Epithelial cell of esophagus (primary cell): ENCODE measurements around the gene SYNPO2.

Experiments used
- DNase-seq: peaks from one replicate; pipeline ENCODE4 v3.0.0; 2010; ENCODE audit warnings: low read depth
- H3K4me3 ChIP-seq: 2 replicates; pipeline ENCODE4 v1.5.1; 2011; ENCODE audit warnings: mild to moderate bottlenecking, low read length, control low read depth
- CTCF ChIP-seq: IDR thresholded peaks from 2 replicates; pipeline ENCODE4 v1.5.1; 2011; ENCODE audit warnings: low read depth, mild to moderate bottlenecking, low read length, control low read depth, inconsistent platforms; ENCODE audit not compliant: insufficient read depth; ENCODE audit errors: missing control alignments

The SYNPO2 gene

DNA sequence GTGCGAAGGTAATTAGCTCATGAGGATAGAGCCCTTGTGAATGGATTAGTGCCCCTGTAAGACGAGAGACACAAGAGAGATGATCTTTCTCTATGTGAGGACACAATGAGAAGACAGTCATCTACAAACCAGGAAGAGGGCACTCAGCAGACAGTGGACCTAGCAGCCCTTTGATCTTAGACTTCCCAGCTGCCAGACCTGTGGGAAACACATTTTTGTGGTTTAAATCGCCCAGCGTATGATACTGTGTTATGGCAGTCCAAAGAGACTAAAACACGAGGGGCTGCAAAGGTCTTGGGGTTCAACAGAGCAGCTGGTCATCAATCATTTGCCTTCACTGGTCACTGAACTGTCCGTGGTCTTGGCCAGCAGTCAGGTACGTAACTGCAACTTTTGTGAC, 9.2 kb upstream of the SYNPO2 start:
- no peak for DNase-seq
- H3K4me3 ChIP-seq: no peak overlapping the region
- no peak for TF ChIP-seq CTCF

- no peak for TF ChIP-seq CTCF
- no peak overlapping the region for H3K4me3 ChIP-seq
- DNase-seq: peak; percentile 76
Observed at GRCh38 chr4:118881512-118882146, 7.0 kb upstream of the SYNPO2 start.

- no peak for DNase-seq
- no peak overlapping the region for H3K4me3 ChIP-seq
- no peak for TF ChIP-seq CTCF
Observed at GRCh38 chr4:118883861-118884260, 4.8 kb upstream of the SYNPO2 start.

DNA sequence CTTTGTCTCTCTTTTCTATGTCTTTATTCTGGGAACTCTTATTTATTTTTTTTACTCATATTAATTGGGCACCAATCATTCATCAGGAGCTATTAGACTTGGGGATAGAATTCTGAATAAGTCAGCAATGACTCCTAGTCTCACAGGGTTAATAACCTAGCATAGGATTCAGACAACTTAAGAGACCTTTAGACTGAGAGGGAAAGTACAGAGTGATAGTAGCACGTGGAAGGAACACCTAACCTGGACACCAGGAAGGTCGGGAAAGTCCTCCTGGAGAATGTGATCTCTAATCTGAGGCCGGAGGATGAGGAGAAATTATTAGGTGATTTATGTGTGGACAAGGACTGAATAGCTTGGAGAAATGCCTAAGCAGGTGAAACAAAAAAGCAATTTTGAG, 3.9 kb upstream of the SYNPO2 start:
- TF ChIP-seq CTCF: no peak
- no peak overlapping the region for H3K4me3 ChIP-seq
- DNase-seq: no peak

DNA sequence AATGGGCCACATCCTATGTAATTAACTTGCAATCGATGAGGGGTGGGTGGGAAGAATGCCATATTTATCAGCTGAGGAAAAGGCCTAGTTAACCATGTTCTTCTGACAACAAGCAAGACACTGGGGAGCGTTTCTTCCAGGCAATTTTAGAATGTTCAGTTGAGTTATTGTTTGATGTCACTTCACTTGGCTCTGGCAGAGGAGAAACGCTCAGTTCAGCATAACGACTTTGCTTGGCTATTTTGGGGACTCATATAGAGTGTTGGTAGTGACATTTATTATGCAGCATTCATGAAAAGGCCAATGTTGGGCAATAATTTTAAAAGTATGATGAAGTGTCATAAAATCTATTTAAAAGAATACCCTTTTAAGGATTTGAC, 648 bp downstream of the SYNPO2 start:
- H3K4me3 ChIP-seq: peak overlapping the region; percentile 47
- TF ChIP-seq CTCF: no peak

DNA sequence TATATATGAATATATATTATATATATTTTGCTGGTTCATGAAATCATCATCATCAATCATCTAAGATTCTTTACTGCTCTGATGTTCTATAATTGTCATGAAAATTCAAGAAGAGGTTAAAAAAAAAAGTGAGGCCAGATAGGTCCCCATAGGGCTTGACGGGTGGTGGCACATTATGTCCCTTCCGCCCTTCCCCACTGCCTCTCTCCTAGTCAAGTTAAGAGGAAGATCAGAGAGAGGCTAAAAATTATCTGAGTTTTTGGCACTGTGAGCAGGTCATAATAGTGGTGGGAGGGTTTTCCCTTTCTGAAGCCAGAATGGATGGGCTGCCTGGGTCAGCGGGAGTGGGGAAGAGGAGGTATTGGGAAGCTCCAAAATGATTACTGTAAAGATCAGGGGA, 5.4 kb downstream of the SYNPO2 start:
- no peak for DNase-seq
- H3K4me3 ChIP-seq: no peak overlapping the region
- no peak for TF ChIP-seq CTCF

More for the DNA sequence above, 648 bp downstream of the SYNPO2 start:
- no peak for DNase-seq

DNA sequence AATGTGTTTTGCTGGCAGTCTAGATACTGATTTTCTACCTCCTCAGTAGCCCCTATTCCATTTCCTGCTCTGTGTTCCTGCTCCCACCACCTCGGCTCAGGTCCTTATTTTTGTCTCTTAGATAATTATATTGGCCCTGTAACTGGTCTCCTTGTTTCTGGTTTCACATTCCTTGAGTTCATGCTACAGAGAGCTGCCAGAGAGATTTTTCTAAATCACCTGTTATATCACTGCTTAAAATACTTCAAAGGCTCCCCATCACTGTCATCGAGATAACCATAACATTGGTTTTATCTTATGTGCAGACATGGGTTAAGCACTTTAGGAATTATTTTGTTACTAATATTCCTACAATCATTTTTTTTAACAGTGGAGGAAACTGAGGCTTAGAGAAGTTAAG, 9.6 kb downstream of the SYNPO2 start:
- TF ChIP-seq CTCF: no peak
- DNase-seq: no peak
- no peak overlapping the region for H3K4me3 ChIP-seq
